Liver (tissue), 9 donors: ENCODE data around the gene SMARCA1. TPM values are rescaled to one million over a fixed set of nuclear protein-coding genes. Genes with fewer than 3 reads are reported as not detected.

Experiments
- DNase-seq: peaks from one replicate; pipeline ENCODE4 v3.0.0-alpha.2; 2017; ENCODE audit warnings: low spot score
- H3K27ac ChIP-seq, 2 donors: one replicate each; pipeline ENCODE4 v1.7.0; 2013; ENCODE audit warnings: inconsistent platforms in 2 of 2, low read length in 2 of 2, control low read depth in 1 of 2, low read depth in 1 of 2, mild to moderate bottlenecking in 1 of 2
- H3K27me3 ChIP-seq, 4 donors: one replicate each; pipeline versions ENCODE4 v1.6.1 to v1.7.0; 2013; ENCODE audit warnings: low read length in 3 of 4, inconsistent platforms in 1 of 4, mild to moderate bottlenecking in 1 of 4, moderate library complexity in 1 of 4; ENCODE audit not compliant: control insufficient read depth in 4 of 4, insufficient read depth in 4 of 4
- H3K36me3 ChIP-seq, 4 donors: one replicate each; pipeline versions ENCODE4 v1.6.1 to v1.7.0; 2013; ENCODE audit warnings: low read length in 3 of 4, mild to moderate bottlenecking in 3 of 4, low read depth in 1 of 4, moderate library complexity in 1 of 4; ENCODE audit not compliant: control insufficient read depth in 4 of 4, insufficient read depth in 3 of 4
- H3K4me1 ChIP-seq, 4 donors: one replicate each; pipeline versions ENCODE4 v1.6.1 to v1.7.0; 2013; ENCODE audit warnings: low read length in 3 of 4, mild to moderate bottlenecking in 3 of 4, moderate library complexity in 1 of 4; ENCODE audit not compliant: control insufficient read depth in 4 of 4, insufficient read depth in 4 of 4
- H3K4me3 ChIP-seq, 3 donors: one replicate each; pipeline versions ENCODE4 v1.6.1 to v1.7.0; 2013; ENCODE audit warnings: low read length in 3 of 3, control low read depth in 1 of 3, low read depth in 1 of 3, mild to moderate bottlenecking in 1 of 3
- H3K9ac ChIP-seq, 2 donors: one replicate each; pipeline ENCODE4 v1.7.0; 2013; ENCODE audit warnings: low read length in 2 of 2, mild to moderate bottlenecking in 2 of 2, moderate library complexity in 2 of 2, control low read depth in 1 of 2, low read depth in 1 of 2
- H3K9me3 ChIP-seq, 4 donors: one replicate each; pipeline versions ENCODE4 v1.6.1 to v1.7.0; 2013; ENCODE audit warnings: low read length in 3 of 4; ENCODE audit not compliant: control insufficient read depth in 4 of 4
- ATF3 ChIP-seq: IDR thresholded peaks from 2 replicates; pipeline ENCODE4 v1.6.1; 2016; ENCODE audit warnings: antibody characterized with exemption
- CTCF ChIP-seq: fragments of 150-350 bp; IDR thresholded peaks from 2 replicates; pipeline ENCODE4 v1.5.1; 2017; ENCODE audit warnings: improper control_type of control experiment, low read depth, low read length; ENCODE audit not compliant: missing input control
- EGR1 ChIP-seq, 2 donors: IDR thresholded peaks; 2 replicates each; pipeline ENCODE4 v1.6.1; 2016 to 2018; ENCODE audit warnings: antibody characterized with exemption in 2 of 2, low read depth in 2 of 2
- FOXA1 ChIP-seq: IDR thresholded peaks from 2 replicates; pipeline ENCODE4 v1.6.1; 2016; ENCODE audit warnings: antibody characterized with exemption
- FOXA2 ChIP-seq: IDR thresholded peaks from 2 replicates; pipeline ENCODE4 v1.6.1; 2016; ENCODE audit warnings: antibody characterized with exemption
- GABPA ChIP-seq, 2 donors: IDR thresholded peaks in 1 of 2; conservative IDR thresholded peaks in 1 of 2; 2 replicates each; pipeline ENCODE4 v1.6.1; 2016; ENCODE audit warnings: antibody characterized with exemption in 2 of 2, mild to moderate bottlenecking in 1 of 2, moderate library complexity in 1 of 2
- HNF4A ChIP-seq, 2 donors: conservative IDR thresholded peaks; 2 replicates each; pipeline ENCODE4 v1.6.1; 2016; ENCODE audit warnings: antibody characterized with exemption in 2 of 2, mild to moderate bottlenecking in 2 of 2
- HNF4G ChIP-seq: IDR thresholded peaks from 2 replicates; pipeline ENCODE4 v1.6.1; 2016; ENCODE audit warnings: antibody characterized with exemption
- MAX ChIP-seq: IDR thresholded peaks from 2 replicates; pipeline ENCODE4 v1.6.1; 2016; ENCODE audit warnings: antibody characterized with exemption
- NR2F2 ChIP-seq: IDR thresholded peaks from 2 replicates; pipeline ENCODE4 v1.6.1; 2016; ENCODE audit warnings: antibody characterized with exemption
- RAD21 ChIP-seq, 2 donors: IDR thresholded peaks; 2 replicates each; pipeline ENCODE4 v1.6.1; 2016; ENCODE audit warnings: antibody characterized with exemption in 2 of 2, mild to moderate bottlenecking in 2 of 2
- REST ChIP-seq: IDR thresholded peaks from 2 replicates; pipeline ENCODE4 v1.6.1; 2016; ENCODE audit warnings: antibody characterized with exemption, mild to moderate bottlenecking
- RXRA ChIP-seq, 2 donors: IDR thresholded peaks; 2 replicates each; pipeline ENCODE4 v1.6.1; 2017 to 2018; ENCODE audit warnings: antibody characterized with exemption in 2 of 2, mild to moderate bottlenecking in 1 of 2
- SP1 ChIP-seq: IDR thresholded peaks from 2 replicates; pipeline ENCODE4 v1.6.1; 2018; ENCODE audit warnings: antibody characterized with exemption, mild to moderate bottlenecking
- TAF1 ChIP-seq: conservative IDR thresholded peaks from 2 replicates; pipeline ENCODE4 v1.6.1; 2016; ENCODE audit warnings: antibody characterized with exemption, mild to moderate bottlenecking
- YY1 ChIP-seq: IDR thresholded peaks from 2 replicates; pipeline ENCODE4 v1.6.1; 2016; ENCODE audit warnings: antibody characterized with exemption, mild to moderate bottlenecking
- ZBTB33 ChIP-seq: IDR thresholded peaks from 2 replicates; pipeline ENCODE4 v1.6.1; 2016; ENCODE audit warnings: antibody characterized with exemption
- WGBS: extraction: QIAGEN DNeasy Blood & Tissue Kit; methylation state at CpG from one replicate; pipeline ENCODE4 v1.1.7; 2013; 5-methylcytosine and 5-hydroxymethylcytosine counted together
- polyA plus RNA-seq, 2 donors: library from polyadenylated mRNA; stranded (reverse) in 1 of 2; unstranded in 1 of 2; fragments of 200-250 nt in 1 of 2; fragments of >200 nt in 1 of 2; fragmentation: Nextera tagmentation in 1 of 2; extraction: Ambion mirVana in 1 of 2; gene quantifications; one replicate each; pipeline versions ENCODE4 v1.2.1 to v1.2.3, GENCODE V29; 2013 to 2015
- total RNA-seq, 2 donors: library from RNA; depleted of rRNA; stranded (reverse); fragments of >200 nt; gene quantifications; one replicate each; pipeline ENCODE4 v1.2.3, GENCODE V29; 2014
- donor health status: healthy.
- donor health status: healthy.
- donor health status: healthy.
- donor health status: healthy.
- donor health status: healthy.

The SMARCA1 gene
- total and polyA plus RNA-seq, 4 donors, result 14.7 to 44.2 (median 23.9) TPM

- Histone ChIP-seq H3K4me1 (no peaks in the 10 kb centered on the region), H3K27ac (no peak overlapping the region), H3K36me3 (peaks cover 2 to 30% (median 11%) of the 10 kb centered on the region in 4 donors), H3K9ac (no peak overlapping the region), H3K4me3 (no peak overlapping the region), H3K9me3 (no peaks in the 10 kb centered on the region), H3K27me3 (no peaks in the 10 kb centered on the region)
- whole genome bisulfite sequencing, result 89% methylated on average over 3 of the region's 3 CpGs
- no peak for TF ChIP-seq MAX
- TF ChIP-seq YY1, result no peak
- TF ChIP-seq RAD21 (IDR thresholded peaks at IDR 0.05), result no peak
- no peak for TF ChIP-seq RXRA (IDR thresholded peaks at IDR 0.05)
- no peak for TF ChIP-seq FOXA1
- no peak for TF ChIP-seq ZBTB33
- TF ChIP-seq NR2F2, result no peak
- no peak for TF ChIP-seq SP1
- no peak for TF ChIP-seq HNF4A (conservative IDR thresholded peaks at IDR 0.05)
- no peak for TF ChIP-seq EGR1 (IDR thresholded peaks at IDR 0.05; ENCODE audit: low read depth in 2 of 2)
- no peak for TF ChIP-seq GABPA (IDR thresholded peaks at IDR 0.05 in 1 of 2, conservative IDR thresholded peaks at IDR 0.05 in 1 of 2)
- no peak for TF ChIP-seq ATF3
- no peak for TF ChIP-seq CTCF
- TF ChIP-seq TAF1, result no peak
- DNase-seq, result no peak
Measured at GRCh38 chrX:129461801-129462456, 61.4 kb downstream of the SMARCA1 start.

DNA sequence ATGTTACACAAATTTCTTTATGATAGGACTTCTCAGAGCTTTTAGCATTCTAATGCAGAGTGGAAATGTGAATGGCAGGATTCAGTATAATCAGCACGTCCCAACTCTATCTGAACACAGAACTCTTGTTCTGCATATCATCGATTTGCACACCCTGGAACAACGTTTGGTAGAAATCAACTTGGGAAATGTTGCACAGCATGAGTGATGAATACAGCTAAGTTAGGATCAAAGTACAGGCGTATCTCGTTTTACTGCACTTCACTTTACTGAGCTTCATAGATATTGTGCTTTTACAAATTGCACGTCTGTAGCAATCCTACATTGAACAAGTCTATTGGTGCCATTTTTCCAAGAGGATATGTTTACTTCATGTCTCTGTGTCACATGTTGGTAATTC is 70.8 kb downstream of the SMARCA1 start:
- Histone ChIP-seq H3K4me1 (no peaks in the 10 kb centered on the region), H3K9me3 (no peaks in the 10 kb centered on the region), H3K4me3 (no peak overlapping the region), H3K9ac (no peak overlapping the region), H3K27ac (no peak overlapping the region), H3K27me3 (no peaks in the 10 kb centered on the region), H3K36me3 (peaks cover 0 to 5% (median 2%) of the 10 kb centered on the region in 4 donors)
- no peak for DNase-seq
- TF ChIP-seq MAX, result no peak
- TF ChIP-seq FOXA1, result no peak
- no peak for TF ChIP-seq REST
- TF ChIP-seq NR2F2, result no peak
- no peak for TF ChIP-seq TAF1
- TF ChIP-seq GABPA (IDR thresholded peaks at IDR 0.05 in 1 of 2, conservative IDR thresholded peaks at IDR 0.05 in 1 of 2), result no peak
- TF ChIP-seq EGR1 (IDR thresholded peaks at IDR 0.05; ENCODE audit: low read depth in 2 of 2), result no peak
- no peak for TF ChIP-seq ZBTB33
- TF ChIP-seq ATF3, result no peak
- no peak for TF ChIP-seq CTCF
- TF ChIP-seq HNF4G, result no peak
- TF ChIP-seq RAD21 (IDR thresholded peaks at IDR 0.05), result no peak
- TF ChIP-seq YY1, result no peak
- TF ChIP-seq HNF4A (conservative IDR thresholded peaks at IDR 0.05), result no peak
- no peak for TF ChIP-seq FOXA2
- WGBS, result 88% methylated on average over 6 of the region's 6 CpGs
